ENCODE data around the gene CLCN5.
"Not testable (repeated sequence)": the region's sequence is repeated elsewhere in the genome, so short reads cannot be mapped to it uniquely, and the experiment has no call there.

CLCN5 gene

DNA sequence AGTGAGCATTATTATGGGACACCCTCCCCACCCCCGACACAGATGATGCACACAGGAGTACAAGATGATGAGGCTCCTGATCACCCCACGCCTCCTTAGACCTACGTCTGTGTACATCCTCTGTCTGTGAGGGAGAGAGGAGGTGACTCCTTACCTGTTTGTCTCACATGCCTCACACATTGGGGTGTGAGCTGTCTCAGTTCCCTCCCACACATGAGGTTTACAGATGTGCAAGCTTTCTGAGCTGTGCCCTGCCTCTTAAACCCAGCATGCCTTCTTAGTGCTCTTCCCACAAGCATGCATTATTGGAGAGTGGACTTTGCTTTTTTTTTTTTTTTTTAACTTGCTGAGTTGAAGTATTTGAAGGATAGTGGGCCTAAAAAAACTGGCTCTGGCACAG, 76.7 kb downstream of the CLCN5 start:
- no peak for DNase-seq

DNA sequence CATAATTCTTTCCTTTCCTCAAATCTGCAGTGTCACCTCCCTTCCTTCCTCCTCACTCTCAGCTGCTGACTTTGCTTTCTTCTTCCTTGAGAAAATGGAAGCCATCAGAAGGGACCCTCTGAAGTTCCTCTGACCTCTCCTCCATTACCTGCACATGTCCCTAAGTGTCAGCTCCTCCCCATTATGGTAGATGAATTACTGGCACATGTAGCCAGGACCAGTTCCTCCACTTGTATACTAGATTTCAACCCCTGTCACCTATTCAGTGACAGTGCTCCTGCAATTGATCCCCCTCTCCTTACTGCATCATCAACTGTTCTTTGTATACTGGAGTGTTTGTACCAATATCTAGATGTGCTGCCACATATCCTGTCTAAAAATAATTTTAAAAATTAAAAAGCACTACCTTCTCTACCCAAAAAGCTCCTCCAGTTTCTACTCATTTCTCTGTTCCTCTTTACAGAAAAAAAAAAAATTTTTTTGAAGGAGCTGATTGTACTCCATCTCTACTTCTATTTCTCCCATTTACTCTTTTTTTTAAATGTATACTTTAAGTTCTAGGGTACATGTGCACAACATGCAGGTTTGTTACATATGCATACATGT, 78.6 kb downstream of the CLCN5 start:
- DNase-seq: no peak

DNA sequence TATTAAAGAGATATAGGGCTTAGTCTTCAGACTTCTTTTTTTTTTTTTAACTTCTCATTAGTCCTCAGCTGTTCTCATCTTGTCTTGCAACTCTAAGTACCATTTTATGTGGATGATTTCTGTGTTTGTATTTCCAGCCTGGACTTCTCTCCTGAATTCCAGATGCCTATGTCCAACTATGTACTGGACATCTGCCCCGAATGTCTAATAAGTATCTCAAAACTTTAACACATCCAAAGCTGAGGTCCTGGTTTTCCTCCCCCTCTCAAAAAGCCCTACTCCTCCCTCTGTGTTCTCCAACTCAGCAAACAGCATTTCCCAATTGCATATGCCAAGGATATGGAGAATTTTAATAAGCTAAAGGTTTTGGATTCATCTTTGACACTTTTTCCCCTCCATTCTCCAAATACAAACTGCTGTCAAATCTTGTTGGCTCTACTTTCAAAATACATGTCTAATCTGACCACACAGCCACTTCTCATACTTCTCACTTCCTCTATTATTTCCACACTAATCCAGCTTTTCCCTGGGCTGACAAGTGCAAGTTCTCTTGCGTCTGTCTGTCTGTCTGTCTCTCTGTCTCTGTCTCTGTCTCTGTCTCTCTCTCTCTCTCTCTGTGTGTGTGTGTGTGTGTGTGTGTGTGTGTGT, 79.8 kb downstream of the CLCN5 start:
- DNase-seq: peak; percentile 61

DNA sequence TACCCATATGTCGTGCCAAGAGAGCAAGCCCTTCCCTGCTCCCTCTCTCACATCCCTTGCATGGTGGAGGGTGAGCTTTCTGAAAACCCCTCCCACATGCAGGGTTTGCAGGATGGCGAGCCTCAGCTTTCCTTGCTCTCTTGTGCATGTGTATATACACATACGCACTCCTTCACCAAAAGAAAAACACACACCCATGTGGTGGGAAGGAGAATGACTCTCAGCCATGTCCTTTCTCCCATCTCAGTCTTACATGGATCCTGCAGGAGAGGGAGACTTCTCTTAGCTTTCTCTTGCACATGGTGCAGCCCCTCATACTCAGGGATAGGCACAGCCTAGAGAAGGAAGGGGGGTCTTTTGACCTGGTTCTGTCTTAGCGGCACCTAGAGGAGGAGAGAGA, 81.1 kb downstream of the CLCN5 start:
- no peak for DNase-seq

DNA sequence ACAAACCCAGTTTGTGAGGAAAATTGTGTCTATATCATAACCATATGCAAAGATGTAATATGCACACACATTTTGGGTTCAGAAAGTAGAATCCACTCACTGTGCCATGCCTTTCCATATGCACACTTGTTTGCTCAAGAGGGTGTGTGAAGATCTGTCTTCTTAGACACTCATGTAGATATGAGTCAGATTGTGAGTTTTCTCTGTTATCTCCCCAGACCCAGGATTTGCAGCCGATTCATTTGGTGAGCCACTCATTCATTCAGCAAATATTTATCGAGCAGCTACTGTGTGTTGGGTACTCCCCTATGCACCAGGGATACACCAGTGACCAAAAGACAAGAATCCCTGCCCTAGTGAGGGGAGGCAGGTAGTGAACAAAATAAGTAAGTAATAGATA, 81.5 kb downstream of the CLCN5 start:
- no peak for DNase-seq

DNA sequence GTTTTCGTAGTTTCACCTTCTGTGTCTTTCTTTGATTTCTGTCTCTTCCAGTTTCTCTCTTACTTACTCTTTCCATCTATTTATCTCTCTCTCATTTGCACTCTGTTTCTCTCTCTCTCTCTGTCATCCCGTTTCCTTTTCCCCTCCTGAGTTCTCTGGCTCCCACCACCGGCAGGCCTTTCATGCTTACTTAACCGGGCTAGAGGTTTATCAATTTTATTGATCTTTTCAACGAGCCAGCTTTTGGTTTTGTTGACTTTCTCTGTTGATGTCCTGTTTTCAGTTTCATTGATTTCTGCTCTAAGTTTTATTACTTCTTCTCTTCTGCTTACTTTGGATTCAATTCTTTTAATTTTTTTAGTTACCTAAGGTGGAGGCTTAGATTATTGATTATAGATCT, 103.2 kb downstream of the CLCN5 start:
- not testable (repeated sequence) for DNase-seq

DNA sequence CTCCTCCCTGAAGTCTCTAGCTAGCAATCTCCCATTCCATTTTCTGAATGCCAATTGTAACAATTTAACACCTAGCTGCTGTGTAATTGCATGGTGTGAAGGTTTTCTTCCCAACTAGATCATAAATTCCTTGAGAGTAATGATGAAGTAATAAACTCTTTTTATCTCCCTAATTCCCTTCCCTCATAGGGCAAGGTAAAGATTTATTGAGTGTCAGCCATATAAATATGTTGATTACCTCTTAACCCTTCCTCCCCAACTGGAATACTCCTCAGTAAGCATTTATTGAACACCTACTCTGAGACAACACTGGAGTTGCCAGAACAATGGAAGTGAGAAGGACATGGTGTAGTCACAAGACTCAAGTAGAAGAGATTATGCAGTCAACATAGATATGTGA, 112.7 kb downstream of the CLCN5 start:
- no peak for DNase-seq

DNA sequence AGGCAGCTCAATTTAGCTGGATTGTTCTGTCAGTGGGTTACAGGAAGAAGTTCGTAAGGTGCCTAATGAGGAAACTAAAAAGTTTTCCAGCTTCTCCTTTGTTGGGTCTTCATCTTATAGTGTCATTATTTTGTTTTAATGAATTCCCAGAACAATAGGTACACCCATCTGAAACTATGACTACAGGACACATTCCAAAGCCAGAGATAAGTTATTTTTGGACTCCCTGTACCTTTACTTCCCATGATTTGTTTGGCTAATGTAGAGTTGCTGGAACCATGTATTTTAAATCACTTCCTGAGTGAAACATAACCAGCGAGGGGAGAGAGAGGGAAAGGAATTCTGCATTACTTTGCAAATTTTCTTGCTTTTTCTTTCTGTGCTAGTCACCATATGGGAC, 114.0 kb downstream of the CLCN5 start:
- DNase-seq: no peak

DNA sequence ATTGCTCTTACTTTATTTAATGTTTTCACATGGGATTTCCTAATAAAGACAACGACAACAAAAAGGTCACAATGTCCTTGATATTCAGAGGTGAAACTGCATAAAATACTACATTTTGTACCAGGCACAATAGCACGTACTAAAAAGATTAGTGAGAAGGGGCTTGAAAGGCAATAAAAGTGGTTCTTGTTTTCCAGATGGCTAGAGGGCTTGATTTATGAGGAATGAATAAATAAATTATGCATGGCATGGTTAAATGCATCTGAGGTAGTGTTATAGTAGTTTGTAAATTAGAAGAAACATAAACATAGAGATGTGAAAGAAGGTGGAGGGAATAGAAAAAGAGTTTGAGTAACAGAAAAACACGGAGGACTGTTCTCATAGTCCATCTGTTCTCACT, 123.4 kb downstream of the CLCN5 start:
- no peak for DNase-seq

DNA sequence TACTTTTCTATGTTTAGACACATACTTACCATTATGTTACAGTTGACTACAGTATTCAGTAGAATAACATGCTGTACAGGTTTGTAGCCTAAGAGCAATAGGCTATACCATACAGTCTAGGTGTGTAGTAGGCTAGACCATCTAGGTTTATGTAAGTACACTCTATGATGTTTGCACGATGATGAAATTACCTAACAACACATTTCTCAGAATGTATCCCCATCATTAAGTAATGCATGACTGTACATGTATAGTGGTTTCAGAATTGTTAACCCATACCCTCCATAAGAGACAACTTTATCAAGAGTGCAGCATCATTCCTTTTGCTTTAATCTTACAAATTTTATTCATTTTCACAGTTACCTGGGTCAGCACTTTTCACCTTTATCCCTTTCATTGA, 126.8 kb downstream of the CLCN5 start:
- no peak for DNase-seq

DNA sequence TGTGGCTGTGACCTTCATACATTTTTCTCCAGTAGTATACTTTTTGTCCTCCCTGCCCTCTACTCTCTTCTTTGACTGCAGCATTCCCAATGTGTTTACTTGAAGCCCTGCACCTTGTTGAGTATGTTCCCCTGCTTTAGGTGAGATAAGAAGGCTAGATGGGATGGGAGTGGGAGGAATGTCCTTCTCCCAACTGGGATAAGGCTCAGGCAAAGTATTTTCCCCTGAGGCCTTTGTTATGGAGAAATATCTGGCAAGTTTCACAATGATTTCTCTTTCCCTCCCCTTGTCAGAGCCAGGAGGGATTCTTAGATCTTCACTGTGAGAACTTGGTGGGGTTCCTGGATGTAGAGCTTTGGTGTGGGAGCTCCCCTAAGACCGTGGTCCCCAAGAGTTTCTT, 131.8 kb downstream of the CLCN5 start:
- no peak for DNase-seq

DNA sequence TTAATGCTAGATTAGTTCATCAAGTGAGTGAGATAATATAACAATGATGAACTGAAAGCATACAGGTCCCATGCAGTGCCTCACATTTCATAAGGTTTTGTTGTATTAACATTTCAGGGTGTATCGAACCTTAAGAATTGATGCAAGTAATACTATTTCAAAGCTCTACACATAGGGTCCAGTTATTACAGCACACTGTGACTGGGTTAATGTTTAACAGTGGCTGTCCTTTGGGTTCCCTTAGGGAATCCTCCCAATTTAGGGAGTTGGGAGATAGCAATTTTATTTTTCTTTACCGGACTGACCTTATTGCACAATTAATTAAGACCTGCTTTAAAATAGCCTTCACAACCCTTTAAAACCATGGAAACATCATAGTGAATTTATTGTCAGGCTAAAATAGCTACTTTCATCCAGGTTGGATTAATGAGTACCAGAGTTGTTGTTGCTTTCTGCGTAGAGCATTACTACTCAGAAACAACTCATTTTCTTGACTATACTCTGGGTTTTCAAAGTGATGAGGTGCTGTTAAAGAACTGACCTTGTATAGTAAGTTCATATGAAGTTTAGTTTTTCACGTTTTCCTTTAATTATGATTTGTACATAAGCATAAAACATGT, 144.0 kb downstream of the CLCN5 start:
- DNase-seq: no peak

DNA sequence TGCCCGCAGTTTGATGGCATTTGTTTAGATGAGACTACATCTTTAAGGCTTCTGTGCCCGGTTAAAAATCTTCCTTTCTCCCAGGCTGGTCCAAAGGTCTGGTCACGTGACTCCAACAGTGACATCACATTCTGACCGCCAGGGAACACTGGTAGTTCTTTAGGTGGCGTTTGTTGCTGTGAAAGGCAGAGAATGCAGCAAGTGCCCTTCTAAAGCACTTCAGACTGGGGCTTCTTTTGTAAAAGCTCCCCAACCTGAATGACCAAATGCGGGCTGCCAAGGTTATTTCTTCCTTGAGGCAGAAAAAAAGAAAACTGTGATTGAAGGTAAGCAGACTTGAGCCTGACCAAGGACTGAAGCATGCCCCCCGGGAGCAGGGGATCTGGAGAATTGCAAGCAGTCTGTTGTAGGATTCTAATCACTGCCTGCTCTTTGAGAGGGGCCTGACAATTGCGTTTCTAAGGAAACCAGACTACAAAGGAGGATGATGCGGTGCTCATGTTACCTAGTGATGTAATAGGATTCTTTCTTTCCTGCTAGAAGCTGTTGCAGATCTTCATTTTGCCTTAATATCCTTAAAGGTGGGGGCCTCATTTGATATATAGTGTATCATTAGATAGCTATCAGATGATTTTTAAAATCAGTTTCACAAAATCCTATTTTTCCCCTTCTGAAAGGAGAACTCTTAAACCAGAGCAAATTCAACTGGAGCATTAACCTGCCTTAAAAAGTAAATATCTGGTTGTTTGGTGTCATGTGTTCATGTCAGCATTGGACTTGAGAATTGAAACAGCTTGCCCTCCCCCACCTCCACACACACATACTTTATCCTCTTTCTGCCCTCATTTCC, 145.3 kb downstream of the CLCN5 start:
- no peak for DNase-seq

DNA sequence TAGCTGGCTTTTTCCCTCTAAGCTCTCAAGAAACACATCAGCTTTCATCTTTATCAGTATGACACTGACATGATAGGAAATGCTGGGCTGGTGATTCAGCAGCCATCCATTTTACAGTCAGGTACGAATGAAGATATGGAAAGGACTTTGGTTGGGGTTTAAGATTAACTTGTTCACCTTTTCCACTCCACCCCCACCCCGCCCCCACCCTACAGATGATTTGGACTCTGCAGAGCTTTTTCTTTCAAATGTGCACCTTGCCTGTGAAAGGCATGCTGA, 145.8 kb downstream of the CLCN5 start:
- no peak for DNase-seq

DNA sequence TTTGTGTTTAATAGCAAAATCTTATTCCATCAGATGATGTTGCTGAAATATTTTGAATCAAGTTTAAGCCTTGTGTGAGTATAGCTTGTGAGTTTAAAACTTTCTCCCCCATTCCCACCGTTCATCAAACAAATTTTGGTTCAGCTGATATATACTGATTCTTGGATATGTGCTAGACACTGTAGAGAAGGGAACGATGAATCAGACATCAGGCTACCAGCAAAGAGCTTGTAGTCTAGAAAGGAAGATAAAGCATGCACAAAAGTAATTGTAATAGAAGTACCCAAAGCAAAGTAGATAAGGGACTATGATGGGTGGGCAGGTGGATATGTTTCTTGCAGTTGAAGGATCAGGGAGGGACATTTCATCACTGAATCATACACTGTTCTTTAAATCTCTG, 146.5 kb downstream of the CLCN5 start:
- no peak for DNase-seq

DNA sequence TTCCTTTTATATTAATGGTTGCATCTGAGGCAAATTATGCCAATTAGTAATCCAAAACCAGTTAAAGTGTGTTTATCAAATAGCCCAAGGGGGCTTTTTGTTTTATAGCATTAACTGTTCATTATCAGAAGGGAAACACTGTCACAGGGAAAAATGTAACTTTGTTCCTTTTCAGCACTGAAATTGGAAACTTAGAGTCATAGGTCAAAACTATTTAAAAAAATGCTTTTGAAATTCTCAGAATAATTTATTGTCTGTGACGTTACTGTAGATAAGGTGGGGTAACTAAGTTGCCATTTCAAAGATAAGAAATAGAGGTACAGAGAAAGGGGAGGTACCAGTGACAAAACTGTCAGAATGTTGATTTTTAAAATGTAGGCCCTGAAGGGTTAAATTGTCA, 149.1 kb downstream of the CLCN5 start:
- no peak for DNase-seq

DNA sequence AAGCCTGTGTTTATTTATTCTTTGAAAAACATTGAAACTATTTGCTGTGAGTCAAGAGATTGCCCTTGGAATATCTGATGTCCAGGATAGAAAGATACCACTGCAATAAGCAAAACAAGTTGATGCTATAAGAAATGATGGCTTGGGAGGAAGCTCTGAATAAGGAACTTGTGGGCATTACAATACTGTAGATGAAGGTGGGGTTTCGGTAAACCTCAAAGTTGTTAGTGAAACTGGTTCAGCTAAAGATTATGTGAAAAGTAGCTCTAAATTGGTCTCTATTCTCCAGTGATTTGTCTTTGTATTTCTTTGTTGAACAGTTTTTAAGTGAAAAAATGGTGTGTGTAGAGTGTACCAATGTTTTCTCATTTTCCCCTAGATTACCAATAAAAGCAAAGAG, 149.7 kb downstream of the CLCN5 start:
- no peak for DNase-seq

DNA sequence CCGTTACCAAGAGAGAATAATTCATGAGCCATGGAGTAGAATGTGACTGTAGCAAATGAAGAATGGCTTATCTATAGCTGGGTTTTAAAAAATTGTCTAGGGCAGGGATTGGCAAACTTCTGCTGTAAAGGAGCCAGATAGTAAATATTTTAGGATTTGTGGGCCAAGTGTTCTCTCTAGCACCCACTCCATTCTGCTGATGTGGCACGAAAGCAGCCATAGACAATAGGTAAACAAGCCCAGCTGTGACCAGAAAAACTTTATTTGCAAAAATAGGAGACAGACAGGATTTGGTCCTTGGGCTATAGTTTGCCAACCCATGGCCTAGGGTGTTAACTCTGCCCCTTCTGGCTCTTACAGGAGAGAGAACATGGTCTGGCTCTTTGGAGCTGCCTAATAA, 151.2 kb downstream of the CLCN5 start:
- DNase-seq: no peak

DNA sequence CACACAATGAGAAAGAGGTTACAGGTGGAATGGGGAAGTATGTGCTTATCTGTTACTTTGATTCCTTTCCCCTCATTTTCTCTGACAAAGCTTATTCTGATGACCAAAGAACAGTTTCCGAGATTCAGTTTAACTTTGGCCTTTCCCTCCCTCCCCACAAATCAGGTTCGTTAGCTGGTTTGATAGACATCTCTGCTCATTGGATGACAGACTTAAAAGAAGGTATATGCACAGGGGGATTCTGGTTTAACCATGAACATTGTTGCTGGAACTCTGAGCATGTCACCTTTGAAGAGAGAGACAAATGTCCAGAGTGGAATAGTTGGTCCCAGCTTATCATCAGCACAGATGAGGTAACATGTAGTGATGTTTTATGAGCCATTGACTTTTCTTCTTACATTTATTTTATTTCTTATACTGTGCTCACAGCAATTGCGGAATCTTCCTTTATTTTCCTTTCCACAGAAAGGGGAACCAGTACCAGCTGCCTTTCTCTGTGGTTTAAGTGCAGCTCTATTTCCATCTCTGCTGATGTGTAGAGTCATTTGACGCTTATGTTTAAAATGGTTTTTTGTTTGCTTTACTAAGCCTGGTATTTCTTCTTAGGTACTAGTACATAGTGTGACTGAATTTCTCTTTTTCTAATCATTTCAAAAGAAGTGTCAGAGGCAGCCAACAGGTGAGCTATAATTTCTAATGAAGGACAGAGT, 153.4 kb downstream of the CLCN5 start:
- DNase-seq: peak; percentile 53

DNA sequence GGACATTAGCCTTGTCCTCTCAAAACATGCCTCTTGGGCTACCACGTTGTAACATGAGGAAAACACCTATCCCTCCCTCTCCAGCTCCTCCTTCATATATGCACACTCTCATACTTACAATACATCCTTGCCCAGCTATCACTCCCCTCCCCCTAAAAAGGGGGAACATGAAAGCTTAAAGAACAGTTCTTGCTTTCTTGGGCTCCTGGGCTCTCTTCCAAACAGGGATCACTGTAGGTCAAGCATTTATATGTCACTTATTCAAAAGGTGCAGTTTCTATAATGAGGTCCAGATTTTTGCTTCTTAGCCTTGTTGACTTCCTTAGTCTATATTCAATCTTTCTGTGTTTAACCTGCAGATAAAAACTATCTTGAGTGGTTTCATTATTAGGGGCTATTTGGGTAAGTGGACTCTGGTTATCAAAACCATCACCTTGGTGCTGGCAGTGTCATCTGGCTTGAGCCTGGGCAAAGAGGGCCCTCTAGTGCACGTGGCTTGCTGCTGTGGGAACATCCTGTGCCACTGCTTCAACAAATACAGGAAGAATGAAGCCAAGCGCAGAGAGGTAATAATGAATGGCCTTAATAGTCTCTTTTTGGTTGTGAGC, 159.0 kb downstream of the CLCN5 start:
- peak; percentile 5 for DNase-seq

DNA sequence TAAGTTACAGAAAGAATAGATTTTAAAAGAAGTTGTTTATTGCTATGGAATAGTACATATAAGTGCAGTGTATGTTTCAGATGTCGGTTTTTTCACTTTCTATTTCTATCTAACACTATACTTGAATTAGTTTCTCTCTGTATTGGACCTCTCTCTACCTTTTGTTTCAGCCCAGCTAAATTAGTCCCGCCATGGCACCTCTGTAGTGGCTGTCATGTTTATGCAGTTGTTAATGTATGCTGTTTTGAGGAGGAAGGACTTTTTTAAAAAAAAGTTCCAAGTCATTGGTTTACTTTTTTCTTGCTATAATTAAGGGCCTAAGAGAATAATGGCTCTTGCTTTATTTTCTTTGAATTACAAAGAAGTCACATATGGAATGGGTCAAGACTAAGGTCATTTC, 160.3 kb downstream of the CLCN5 start:
- DNase-seq: no peak

DNA sequence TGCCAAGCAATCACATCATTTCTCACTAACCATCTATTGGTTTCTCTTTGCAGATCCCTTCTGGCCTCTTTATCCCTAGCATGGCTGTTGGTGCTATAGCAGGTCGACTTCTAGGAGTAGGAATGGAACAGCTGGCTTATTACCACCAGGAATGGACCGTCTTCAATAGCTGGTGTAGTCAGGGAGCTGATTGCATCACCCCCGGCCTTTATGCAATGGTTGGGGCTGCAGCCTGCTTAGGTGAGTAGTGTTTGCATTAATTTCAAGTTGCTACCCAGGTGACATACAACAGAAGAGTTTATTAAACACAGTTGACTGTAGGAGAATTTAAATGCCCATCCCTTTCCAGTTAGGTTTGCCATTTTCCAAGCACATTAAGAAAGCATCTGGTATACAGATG, 166.2 kb downstream of the CLCN5 start:
- no peak for DNase-seq

DNA sequence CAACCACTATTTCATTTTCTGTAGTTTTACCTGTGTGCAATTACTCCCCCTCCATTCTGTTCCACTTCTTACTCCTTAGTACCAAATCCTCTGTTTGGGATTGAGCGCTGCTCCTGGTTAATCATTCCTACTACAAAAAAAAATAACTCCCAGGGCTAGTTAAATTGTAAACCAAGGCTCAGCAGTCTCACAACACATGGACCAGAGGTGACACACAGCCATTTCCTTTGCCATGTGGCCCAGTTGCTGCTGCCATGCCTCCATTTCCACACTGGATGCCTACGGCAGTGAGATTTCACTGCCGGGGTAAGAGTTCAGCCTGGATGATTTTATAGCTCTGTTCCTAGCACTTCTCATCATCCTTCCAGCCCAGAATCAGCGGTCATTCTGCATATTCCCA, 171.2 kb downstream of the CLCN5 start:
- no peak for DNase-seq

Data from inflammatory macrophage treated with lipopolysaccharide for 4 hours (primary cell).